ENCODE results near the gene STAC3.

STAC3 gene

GRCh38 chr12:57218030-57218853, 32.7 kb downstream of the STAC3 start:
- no peak overlapping the region for H3K27ac ChIP-seq
- no peak for TF ChIP-seq CTCF (IDR thresholded peaks at IDR 0.05)
- H3K4me3 ChIP-seq = no peak overlapping the region
- no peak for DNase-seq (ENCODE audit: low spot score)

- TF ChIP-seq CTCF (IDR thresholded peaks at IDR 0.05) = no peak
- peak overlapping the region; percentile 76 for H3K4me3 ChIP-seq
- DNase-seq (ENCODE audit: low spot score) = no peak
- H3K27ac ChIP-seq = no peak overlapping the region
These were observed 33.8 kb downstream of the STAC3 start for GRCh38 chr12:57216921-57217879.

GRCh38 chr12:57216014-57216911, 34.7 kb downstream of the STAC3 start, which contains the start of gene NXPH4:
TSS of gene NXPH4 (plus strand) at chr12:57216794. CDS start at chr12:57216970, 176 bp downstream.
- DNase-seq (ENCODE audit: low spot score) = no peak
- no peak for TF ChIP-seq CTCF (IDR thresholded peaks at IDR 0.05)
- H3K4me3 ChIP-seq = peak within 1 kb of the TSS; percentile 76
- no peak within 1 kb of the TSS for H3K27ac ChIP-seq

GRCh38 chr12:57215668-57216013, 35.3 kb downstream of the STAC3 start:
- DNase-seq (ENCODE audit: low spot score) = no peak
- TF ChIP-seq CTCF (IDR thresholded peaks at IDR 0.05) = no peak
- Histone ChIP-seq H3K27ac (no peak overlapping the region), H3K4me3 (no peak overlapping the region)

GRCh38 chr12:57215065-57215464, 35.9 kb downstream of the STAC3 start:
- Histone ChIP-seq H3K27ac (no peak overlapping the region), H3K4me3 (no peak overlapping the region)
- TF ChIP-seq CTCF (IDR thresholded peaks at IDR 0.05) = no peak
- no peak for DNase-seq (ENCODE audit: low spot score)

- peak; percentile 54 for TF ChIP-seq CTCF (IDR thresholded peaks at IDR 0.05)
- no peak overlapping the region for H3K4me3 ChIP-seq
- no peak for DNase-seq (ENCODE audit: low spot score)
- H3K27ac ChIP-seq = no peak overlapping the region
These were observed 36.6 kb downstream of the STAC3 start for GRCh38 chr12:57214398-57214781.
